ENCODE data around the gene E2F6. TPM values are rescaled to one million over a fixed set of nuclear protein-coding genes. Genes with fewer than 3 reads are reported as not detected.

The E2F6 gene
- total RNA-seq, 4 donors from 2014 or later, result 15.6 to 20.1 (median 19.6) TPM

DNA sequence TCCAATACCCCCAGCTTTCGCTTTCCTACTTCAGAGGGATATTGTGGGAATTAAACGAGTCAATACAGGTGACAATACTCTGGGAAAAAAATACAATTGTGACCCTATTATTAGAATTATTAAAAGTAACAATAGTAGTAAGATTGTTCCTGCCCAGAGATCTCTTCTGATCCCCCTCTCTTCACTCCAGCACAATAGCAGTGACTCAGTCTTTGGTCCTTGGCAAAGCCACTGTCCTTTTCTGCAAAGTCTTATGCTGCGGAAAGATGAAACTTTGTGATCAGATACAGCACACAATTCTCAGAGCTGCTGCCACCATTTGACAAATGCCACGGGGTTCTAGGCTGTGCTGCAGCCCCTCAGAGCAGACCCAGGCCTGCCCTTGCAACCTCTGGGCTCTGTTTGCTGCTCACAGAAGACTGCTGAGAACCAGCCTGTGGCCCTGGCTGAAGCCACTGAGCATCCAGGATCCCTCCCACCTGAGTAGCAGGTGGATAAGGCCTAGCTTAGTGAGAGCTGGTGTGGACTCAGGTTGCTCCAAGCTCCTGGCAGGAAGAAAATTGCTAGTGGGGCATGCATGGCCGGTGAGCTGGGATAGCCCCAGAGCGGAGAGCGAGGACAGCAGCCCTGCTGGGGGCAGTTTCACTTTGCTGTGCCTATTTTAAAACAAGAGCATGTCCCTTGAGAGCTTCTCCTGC, 61.4 kb downstream of the E2F6 start:
- Histone ChIP-seq H3K36me3 (no peaks in the 10 kb centered on the region), H3K27ac (peak overlapping the region in 3 of 4 donors; percentile 69 to 78 (median 71)), H3K27me3 (no peaks in the 10 kb centered on the region), H3K9me3 (no peaks in the 10 kb centered on the region), H3K4me1 (peaks cover 0 to 38% (median 2%) of the 10 kb centered on the region in 3 donors), H3K4me3 (no peak overlapping the region)
- ATAC-seq, result no peak
- TF ChIP-seq POLR2AphosphoS5 (IDR thresholded peaks at IDR 0.05) (no peak), CTCF (IDR thresholded peaks at IDR 0.05) (no peak), EP300 (IDR thresholded peaks at IDR 0.05) (no peak), POLR2A (IDR thresholded peaks at IDR 0.05) (no peak)
- WGBS, 2 donors (ENCODE audit: low coverage in 1 of 2), result 85 to 86% methylated on average over 6 of the region's 7 CpGs

- Histone ChIP-seq H3K4me1 (peaks cover 0 to 30% (median 2%) of the 10 kb centered on the region in 3 donors), H3K27ac (no peak overlapping the region), H3K4me3 (no peak overlapping the region), H3K27me3 (no peaks in the 10 kb centered on the region), H3K36me3 (no peaks in the 10 kb centered on the region), H3K9me3 (no peaks in the 10 kb centered on the region)
- no peak for TF ChIP-seq POLR2A (IDR thresholded peaks at IDR 0.05)
- no peak for TF ChIP-seq CTCF (IDR thresholded peaks at IDR 0.05)
- TF ChIP-seq POLR2AphosphoS5 (IDR thresholded peaks at IDR 0.05), result no peak
- TF ChIP-seq EP300 (IDR thresholded peaks at IDR 0.05), result no peak
- 100% methylated on average over 3 of the region's 9 CpGs; no CpG with 5 or more reads in 1 of the 2 donors for WGBS, 2 donors (ENCODE audit: low coverage in 1 of 2)
- no peak for ATAC-seq
Measured at GRCh38 chr2:11402436-11402835, 63.5 kb downstream of the E2F6 start.

DNA sequence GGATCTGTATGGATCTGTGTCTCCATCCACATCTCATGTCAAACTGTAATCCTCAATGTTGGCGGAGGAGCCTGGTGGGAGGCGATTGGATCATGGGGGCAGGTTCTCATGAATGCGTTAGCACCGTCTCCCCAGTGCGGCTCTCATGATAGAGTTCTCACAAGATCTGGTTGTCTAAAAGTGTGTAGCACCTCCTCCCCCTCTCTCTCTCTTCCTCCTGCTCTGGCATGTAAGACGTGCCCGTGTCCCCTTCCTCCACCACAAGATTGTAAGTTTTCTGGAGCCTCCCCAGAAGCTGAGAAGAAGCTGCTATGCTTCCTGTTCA, 66.6 kb downstream of the E2F6 start:
- Histone ChIP-seq H3K9me3 (no peaks in the 10 kb centered on the region), H3K36me3 (no peaks in the 10 kb centered on the region), H3K27ac (no peak overlapping the region), H3K27me3 (no peaks in the 10 kb centered on the region), H3K4me3 (no peak overlapping the region), H3K4me1 (peaks cover 0 to 19% (median 1%) of the 10 kb centered on the region in 3 donors)
- no peak for ATAC-seq
- 87 to 100% methylated on average over 4 of the region's 7 CpGs for WGBS, 2 donors (ENCODE audit: low coverage in 1 of 2)
- TF ChIP-seq POLR2A (IDR thresholded peaks at IDR 0.05) (no peak), CTCF (IDR thresholded peaks at IDR 0.05) (no peak), POLR2AphosphoS5 (IDR thresholded peaks at IDR 0.05) (no peak), EP300 (IDR thresholded peaks at IDR 0.05) (no peak)

DNA sequence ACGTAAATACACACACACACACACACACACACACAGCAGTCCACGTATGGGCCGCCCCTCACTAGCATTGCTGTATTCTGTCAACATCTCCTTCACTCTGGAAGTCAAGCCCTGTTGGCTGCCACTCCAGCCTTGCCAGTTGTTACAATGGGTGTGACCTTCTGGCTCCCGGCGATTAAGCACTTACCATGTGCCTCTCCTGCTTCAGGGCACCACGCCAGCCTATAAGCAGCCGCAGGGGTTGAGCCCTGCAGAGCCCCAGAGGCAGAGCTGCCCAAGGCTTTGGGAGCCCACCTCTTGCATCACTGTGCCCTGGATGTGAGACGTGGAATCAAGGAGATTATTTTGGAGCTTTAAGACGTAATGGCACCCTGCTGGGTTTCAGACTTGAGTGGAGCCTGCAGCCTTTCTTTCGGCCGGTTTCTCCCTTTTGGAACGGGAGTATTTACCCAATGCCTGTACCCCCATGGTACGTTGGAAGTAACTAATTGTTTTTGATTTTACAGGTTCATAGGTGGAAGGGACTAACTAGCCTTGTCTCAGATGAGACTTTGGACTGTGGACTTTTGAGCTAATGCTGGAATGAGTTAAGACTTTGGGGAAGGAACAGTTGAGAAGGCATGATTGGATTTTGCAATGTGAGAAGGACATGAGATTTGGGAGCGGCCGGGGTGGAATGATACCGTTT, 67.1 kb downstream of the E2F6 start:
- no peak for ATAC-seq
- Histone ChIP-seq H3K4me3 (no peak overlapping the region), H3K36me3 (no peaks in the 10 kb centered on the region), H3K27me3 (no peaks in the 10 kb centered on the region), H3K4me1 (peaks cover 0 to 25% (median 2%) of the 10 kb centered on the region in 3 donors), H3K9me3 (no peaks in the 10 kb centered on the region), H3K27ac (no peak overlapping the region)
- TF ChIP-seq EP300 (IDR thresholded peaks at IDR 0.05) (no peak), POLR2AphosphoS5 (IDR thresholded peaks at IDR 0.05) (no peak), CTCF (IDR thresholded peaks at IDR 0.05) (no peak), POLR2A (IDR thresholded peaks at IDR 0.05) (no peak)
- WGBS, 2 donors (ENCODE audit: low coverage in 1 of 2), result 68 to 91% methylated on average over 3 to 11 of the region's 16 CpGs

GRCh38 chr2:11397513-11397912, 68.4 kb downstream of the E2F6 start:
- Histone ChIP-seq H3K9me3 (no peaks in the 10 kb centered on the region), H3K27ac (no peak overlapping the region), H3K4me1 (peaks cover 0 to 38% (median 2%) of the 10 kb centered on the region in 3 donors), H3K36me3 (no peaks in the 10 kb centered on the region), H3K4me3 (no peak overlapping the region), H3K27me3 (no peaks in the 10 kb centered on the region)
- ATAC-seq, result no peak
- TF ChIP-seq POLR2AphosphoS5 (IDR thresholded peaks at IDR 0.05) (no peak), CTCF (IDR thresholded peaks at IDR 0.05) (no peak), POLR2A (IDR thresholded peaks at IDR 0.05) (no peak), EP300 (IDR thresholded peaks at IDR 0.05) (no peak)
- WGBS, 2 donors (ENCODE audit: low coverage in 1 of 2), result 70% methylated on average over 2 of the region's 2 CpGs; no CpG with 5 or more reads in 1 of the 2 donors

Measured in gastroesophageal sphincter (tissue), 4 donors.